DND-41 (cell line): ENCODE measurements around the gene RIT2.

ENCODE experiments used
- EZH2 ChIP-seq: IDR thresholded peaks from 3 replicates; pipeline ENCODE4 v1.6.1; 2012; ENCODE audit warnings: borderline replicate concordance, low read depth, mild to moderate bottlenecking, moderate library complexity, low read length, inconsistent platforms; ENCODE audit not compliant: severe bottlenecking
- TF ChIP-seq, protein P1 (sequence below): IDR thresholded peaks from 2 replicates; pipeline ENCODE4 v1.5.1; 2012; ENCODE audit warnings: borderline replicate concordance, low read length, moderate library complexity, mild to moderate bottlenecking; ENCODE audit not compliant: poor library complexity, severe bottlenecking; ENCODE audit errors: extremely low read depth

DNA sequence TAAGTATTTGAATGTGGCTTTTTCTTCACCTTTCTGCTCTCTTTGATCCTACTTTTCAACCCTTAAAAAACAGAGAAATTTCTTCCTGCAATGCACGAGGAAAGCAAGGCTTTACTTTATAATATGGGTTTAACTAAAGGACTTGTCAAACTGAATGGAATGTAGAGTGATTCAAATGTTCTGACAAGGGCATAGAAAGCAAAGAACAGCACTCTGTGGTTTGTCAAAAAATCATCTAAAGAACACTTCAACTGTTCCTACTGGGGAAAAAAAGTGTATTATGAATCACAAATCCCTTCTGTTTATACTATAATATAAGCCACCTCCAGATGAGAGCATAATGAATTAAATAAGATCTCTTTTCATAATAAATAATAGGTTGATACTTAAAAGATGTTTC is 45.0 kb upstream of the RIT2 start:
- TF ChIP-seq, protein P1, sequence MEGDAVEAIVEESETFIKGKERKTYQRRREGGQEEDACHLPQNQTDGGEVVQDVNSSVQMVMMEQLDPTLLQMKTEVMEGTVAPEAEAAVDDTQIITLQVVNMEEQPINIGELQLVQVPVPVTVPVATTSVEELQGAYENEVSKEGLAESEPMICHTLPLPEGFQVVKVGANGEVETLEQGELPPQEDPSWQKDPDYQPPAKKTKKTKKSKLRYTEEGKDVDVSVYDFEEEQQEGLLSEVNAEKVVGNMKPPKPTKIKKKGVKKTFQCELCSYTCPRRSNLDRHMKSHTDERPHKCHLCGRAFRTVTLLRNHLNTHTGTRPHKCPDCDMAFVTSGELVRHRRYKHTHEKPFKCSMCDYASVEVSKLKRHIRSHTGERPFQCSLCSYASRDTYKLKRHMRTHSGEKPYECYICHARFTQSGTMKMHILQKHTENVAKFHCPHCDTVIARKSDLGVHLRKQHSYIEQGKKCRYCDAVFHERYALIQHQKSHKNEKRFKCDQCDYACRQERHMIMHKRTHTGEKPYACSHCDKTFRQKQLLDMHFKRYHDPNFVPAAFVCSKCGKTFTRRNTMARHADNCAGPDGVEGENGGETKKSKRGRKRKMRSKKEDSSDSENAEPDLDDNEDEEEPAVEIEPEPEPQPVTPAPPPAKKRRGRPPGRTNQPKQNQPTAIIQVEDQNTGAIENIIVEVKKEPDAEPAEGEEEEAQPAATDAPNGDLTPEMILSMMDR: no peak
- TF ChIP-seq EZH2: no peak
